ENCODE measurements around the gene LRCH1. TPM values are rescaled to one million over a fixed set of nuclear protein-coding genes. Genes with fewer than 3 reads are reported as not detected.

Gene LRCH1
- total and polyA plus RNA-seq, 10 of the 15 experiments (the other 5 are each of a cell fraction or from before 2014, with no cell fraction given): 5.3 to 48.9 (median 14.4) TPM

DNA sequence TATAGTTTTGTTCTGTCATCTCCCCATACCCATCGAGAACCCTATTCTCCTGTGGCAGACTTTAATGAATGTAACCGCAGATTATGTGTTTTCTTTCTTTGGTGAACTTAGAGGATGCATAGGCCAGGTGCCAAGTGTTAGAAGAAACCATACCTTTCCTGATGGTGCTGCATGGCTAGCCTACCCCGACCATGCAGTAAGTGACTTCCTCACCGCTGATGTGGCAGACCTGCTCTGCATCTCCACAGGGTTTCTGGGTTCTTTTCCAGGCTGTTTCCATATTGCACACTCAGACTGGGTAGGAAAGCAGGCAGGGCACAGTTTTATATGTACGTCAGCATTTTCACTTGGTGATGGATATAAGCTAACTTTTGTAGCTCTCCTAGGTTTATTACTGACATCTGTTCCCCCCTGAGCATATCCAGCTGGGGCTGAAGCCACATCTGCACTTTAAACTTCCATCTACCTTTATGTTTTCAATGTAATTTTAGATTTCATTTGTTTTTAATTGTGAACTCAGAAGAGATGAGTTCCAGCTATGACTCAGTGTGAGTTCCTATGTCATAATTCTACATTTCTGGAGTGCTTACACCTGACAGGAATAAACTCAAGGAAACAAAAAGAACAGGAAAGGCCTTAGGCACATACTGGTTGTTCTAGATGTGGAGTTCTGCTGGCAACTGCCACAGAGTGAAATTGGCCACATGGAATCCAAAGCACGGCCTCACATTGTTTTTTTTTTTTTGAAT is 42.3 kb downstream of the LRCH1 start (continued):
- TF ChIP-seq ZSCAN29 (IDR thresholded peaks at IDR 0.05): no peak
- TF ChIP-seq, protein P1, sequence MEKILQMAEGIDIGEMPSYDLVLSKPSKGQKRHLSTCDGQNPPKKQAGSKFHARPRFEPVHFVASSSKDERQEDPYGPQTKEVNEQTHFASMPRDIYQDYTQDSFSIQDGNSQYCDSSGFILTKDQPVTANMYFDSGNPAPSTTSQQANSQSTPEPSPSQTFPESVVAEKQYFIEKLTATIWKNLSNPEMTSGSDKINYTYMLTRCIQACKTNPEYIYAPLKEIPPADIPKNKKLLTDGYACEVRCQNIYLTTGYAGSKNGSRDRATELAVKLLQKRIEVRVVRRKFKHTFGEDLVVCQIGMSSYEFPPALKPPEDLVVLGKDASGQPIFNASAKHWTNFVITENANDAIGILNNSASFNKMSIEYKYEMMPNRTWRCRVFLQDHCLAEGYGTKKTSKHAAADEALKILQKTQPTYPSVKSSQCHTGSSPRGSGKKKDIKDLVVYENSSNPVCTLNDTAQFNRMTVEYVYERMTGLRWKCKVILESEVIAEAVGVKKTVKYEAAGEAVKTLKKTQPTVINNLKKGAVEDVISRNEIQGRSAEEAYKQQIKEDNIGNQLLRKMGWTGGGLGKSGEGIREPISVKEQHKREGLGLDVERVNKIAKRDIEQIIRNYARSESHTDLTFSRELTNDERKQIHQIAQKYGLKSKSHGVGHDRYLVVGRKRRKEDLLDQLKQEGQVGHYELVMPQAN (conservative IDR thresholded peaks at IDR 0.05): no peak
- TF ChIP-seq, protein P2, sequence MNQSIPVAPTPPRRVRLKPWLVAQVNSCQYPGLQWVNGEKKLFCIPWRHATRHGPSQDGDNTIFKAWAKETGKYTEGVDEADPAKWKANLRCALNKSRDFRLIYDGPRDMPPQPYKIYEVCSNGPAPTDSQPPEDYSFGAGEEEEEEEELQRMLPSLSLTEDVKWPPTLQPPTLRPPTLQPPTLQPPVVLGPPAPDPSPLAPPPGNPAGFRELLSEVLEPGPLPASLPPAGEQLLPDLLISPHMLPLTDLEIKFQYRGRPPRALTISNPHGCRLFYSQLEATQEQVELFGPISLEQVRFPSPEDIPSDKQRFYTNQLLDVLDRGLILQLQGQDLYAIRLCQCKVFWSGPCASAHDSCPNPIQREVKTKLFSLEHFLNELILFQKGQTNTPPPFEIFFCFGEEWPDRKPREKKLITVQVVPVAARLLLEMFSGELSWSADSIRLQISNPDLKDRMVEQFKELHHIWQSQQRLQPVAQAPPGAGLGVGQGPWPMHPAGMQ (IDR thresholded peaks at IDR 0.05; ENCODE audit: borderline replicate concordance): no peak
- TF ChIP-seq STAT3 (IDR thresholded peaks at IDR 0.05; ENCODE audit: low read depth, low read length): no peak
- TF ChIP-seq CBX5 (IDR thresholded peaks at IDR 0.05; ENCODE audit: low read depth): no peak
- TF ChIP-seq FOXM1 (IDR thresholded peaks at IDR 0.05; ENCODE audit: low read depth, low read length): no peak
- no peak for TF ChIP-seq TBL1XR1 (IDR thresholded peaks at IDR 0.05; ENCODE audit: low read depth, low read length)

DNA sequence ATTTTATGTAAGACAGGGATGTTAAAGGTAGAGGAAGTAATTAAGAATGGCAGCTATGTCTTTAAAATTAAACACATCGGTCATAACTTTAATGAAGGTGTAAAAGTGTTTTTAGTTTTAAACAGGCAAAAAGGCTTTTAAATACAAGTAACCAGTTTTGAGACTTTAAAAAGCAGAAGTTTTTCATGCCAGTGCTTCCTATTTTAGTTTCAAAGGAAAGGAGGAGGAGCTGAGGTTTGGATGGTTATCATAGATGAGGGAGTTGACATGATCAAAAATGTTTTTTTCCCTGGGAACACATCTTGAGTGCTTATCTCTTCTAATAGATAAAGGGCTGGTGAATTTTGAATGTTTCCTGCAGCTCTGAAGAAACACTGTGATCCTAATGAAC is 42.9 kb downstream of the LRCH1 start:
- Histone ChIP-seq H3K79me2 (ENCODE audit: control insufficient read depth, insufficient read depth, low read length) (peaks cover 99% of the 10 kb centered on the region), H3K27ac (ENCODE audit: control insufficient read depth, insufficient read depth) (peak overlapping the region; percentile 62), H3K9me3 (replicated peaks; ENCODE audit: control insufficient read depth, insufficient read depth, low read length) (no peaks in the 10 kb centered on the region), H3K4me1 (ENCODE audit: control insufficient read depth, insufficient read depth, low read length) (peaks cover 76% of the 10 kb centered on the region), H3K4me2 (ENCODE audit: control insufficient read depth, insufficient read depth) (peak overlapping the region; percentile 91), H3K36me3 (ENCODE audit: control insufficient read depth in 2 of 2, insufficient read depth in 2 of 2, low read length in 1 of 2) (0 out of 4 replicates have a peak, but pooled peaks cover 0 to 3% of the 10 kb centered on the region in 2 experiments), H3K27me3 (replicated peaks in 1 of 2; ENCODE audit: control insufficient read depth in 2 of 2, insufficient read depth in 2 of 2, low read length in 1 of 2) (no peaks in the 10 kb centered on the region), H4K20me1 (ENCODE audit: control insufficient read depth, insufficient read depth) (no peaks in the 10 kb centered on the region), H2AFZ (ENCODE audit: control insufficient read depth, low read depth, low read length) (no peak overlapping the region), H3K9ac (ENCODE audit: control insufficient read depth, insufficient read depth, low read length) (peak overlapping the region; percentile 18; the same call in 1 of the 2 replicates), H3K4me3 (peak overlapping the region; percentile 13; the same call in 1 of the 2 replicates)
- TF ChIP-seq, protein P3, sequence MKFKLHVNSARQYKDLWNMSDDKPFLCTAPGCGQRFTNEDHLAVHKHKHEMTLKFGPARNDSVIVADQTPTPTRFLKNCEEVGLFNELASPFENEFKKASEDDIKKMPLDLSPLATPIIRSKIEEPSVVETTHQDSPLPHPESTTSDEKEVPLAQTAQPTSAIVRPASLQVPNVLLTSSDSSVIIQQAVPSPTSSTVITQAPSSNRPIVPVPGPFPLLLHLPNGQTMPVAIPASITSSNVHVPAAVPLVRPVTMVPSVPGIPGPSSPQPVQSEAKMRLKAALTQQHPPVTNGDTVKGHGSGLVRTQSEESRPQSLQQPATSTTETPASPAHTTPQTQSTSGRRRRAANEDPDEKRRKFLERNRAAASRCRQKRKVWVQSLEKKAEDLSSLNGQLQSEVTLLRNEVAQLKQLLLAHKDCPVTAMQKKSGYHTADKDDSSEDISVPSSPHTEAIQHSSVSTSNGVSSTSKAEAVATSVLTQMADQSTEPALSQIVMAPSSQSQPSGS (IDR thresholded peaks at IDR 0.05; ENCODE audit: low read length): no peak
- TF ChIP-seq NFYB (IDR thresholded peaks at IDR 0.05; ENCODE audit: insufficient read depth, low read depth, low read length): no peak
- no peak for TF ChIP-seq MYB (IDR thresholded peaks at IDR 0.05; ENCODE audit: borderline replicate concordance, low read depth, low read length)
- TF ChIP-seq, protein P4, sequence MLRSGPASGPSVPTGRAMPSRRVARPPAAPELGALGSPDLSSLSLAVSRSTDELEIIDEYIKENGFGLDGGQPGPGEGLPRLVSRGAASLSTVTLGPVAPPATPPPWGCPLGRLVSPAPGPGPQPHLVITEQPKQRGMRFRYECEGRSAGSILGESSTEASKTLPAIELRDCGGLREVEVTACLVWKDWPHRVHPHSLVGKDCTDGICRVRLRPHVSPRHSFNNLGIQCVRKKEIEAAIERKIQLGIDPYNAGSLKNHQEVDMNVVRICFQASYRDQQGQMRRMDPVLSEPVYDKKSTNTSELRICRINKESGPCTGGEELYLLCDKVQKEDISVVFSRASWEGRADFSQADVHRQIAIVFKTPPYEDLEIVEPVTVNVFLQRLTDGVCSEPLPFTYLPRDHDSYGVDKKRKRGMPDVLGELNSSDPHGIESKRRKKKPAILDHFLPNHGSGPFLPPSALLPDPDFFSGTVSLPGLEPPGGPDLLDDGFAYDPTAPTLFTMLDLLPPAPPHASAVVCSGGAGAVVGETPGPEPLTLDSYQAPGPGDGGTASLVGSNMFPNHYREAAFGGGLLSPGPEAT (IDR thresholded peaks at IDR 0.05; ENCODE audit: low read depth): no peak
- TF ChIP-seq SMAD1 (IDR thresholded peaks at IDR 0.05; ENCODE audit: low read depth, partially characterized antibody): no peak
- CTCF ChIA-PET: interaction anchor here (0.6 to 2.9 kb wide), 14 partner anchors 8 to 298 kb away, joined by 3 to 14 read pairs (median 4); no protein-coding TSS in a partner anchor
- DNase-seq (ENCODE audit: low read depth, low spot score): no peak
- RAD21 ChIA-PET (ENCODE audit: unreplicated experiment): interaction anchor here (0.8 to 8.1 kb wide), 16 partner anchors 9 to 125 kb away, joined by 3 to 97 read pairs (median 6); partner anchors contain the start of gene LRCH1
- ATAC-seq: no peak
- POLR2A ChIA-PET: interaction anchor here (0.6 to 4.5 kb wide), 14 partner anchors 10 to 346 kb away, joined by 3 to 56 read pairs (median 5); no protein-coding TSS in a partner anchor
- no peak for FAIRE-seq
- in situ Hi-C loops (cut with MboI) (no loop called here), intact Hi-C loops (cut with micrococcal nuclease; ENCODE audit: unreplicated experiment) (no loop called here)
- SMC1A ChIA-PET (ENCODE audit: uncharacterized antibody, unreplicated experiment): interaction anchor here (0.7 to 30.5 kb wide), 20 partner anchors 10 to 125 kb away, joined by 3 to 367 read pairs (median 10); partner anchors contain the start of gene LRCH1
- BruUV-seq (replicated peaks): no TSS peak
- WGBS (ENCODE audit: insufficient coverage, insufficient replicate concordance, low lambda C conversion rate, missing lambda C conversion rate): 10% methylated on average over 1 of the region's 1 CpG

Data from GM12878 (cell line).